ENCODE results near the gene ERVV-1. TPM values are rescaled to one million over a fixed set of nuclear protein-coding genes. Genes with fewer than 3 reads are reported as not detected.

The ERVV-1 gene, protein sequence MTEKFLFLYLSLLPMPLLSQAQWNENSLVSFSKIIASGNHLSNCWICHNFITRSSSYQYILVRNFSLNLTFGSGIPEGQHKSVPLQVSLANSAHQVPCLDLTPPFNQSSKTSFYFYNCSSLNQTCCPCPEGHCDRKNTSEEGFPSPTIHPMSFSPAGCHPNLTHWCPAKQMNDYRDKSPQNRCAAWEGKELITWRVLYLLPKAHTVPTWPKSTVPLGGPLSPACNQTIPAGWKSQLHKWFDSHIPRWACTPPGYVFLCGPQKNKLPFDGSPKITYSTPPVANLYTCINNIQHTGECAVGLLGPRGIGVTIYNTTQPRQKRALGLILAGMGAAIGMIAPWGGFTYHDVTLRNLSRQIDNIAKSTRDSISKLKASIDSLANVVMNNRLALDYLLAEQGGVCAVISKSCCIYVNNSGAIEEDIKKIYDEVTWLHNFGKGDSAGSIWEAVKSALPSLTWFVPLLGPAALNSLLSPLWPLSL
- total RNA-seq (2016; rRNA removed; fragmentation: Illumina TruSeq; extraction: Trizol): not detected in 2 replicates
- not detected in 2 replicates for total RNA-seq (2016; cell fraction: cytosol; rRNA removed; fragmentation: Illumina TruSeq; extraction: Trizol; ENCODE audit: low read depth)
- not detected in 2 replicates for total RNA-seq (2016; cell fraction: insoluble cytoplasmic fraction; rRNA removed; fragmentation: Illumina TruSeq; extraction: Trizol)
- total RNA-seq (2016; cell fraction: membrane; rRNA removed; fragmentation: Illumina TruSeq; extraction: Trizol): not detected in 2 replicates
- total RNA-seq (2016; cell fraction: nucleus; rRNA removed; fragmentation: Illumina TruSeq; extraction: Trizol): not detected in 2 replicates
- not detected in 2 replicates for polyA plus RNA-seq (2011; rRNA removed)
- not detected in 2 replicates for polyA plus RNA-seq (2011; cell fraction: cytosol; rRNA removed)
- polyA plus RNA-seq (2011; cell fraction: nucleus; rRNA removed): not detected in 2 replicates
- polyA plus RNA-seq (2012): not detected in 2 replicates
- not detected in 2 replicates for polyA plus RNA-seq (2016; cell fraction: cytosol; fragmentation: Illumina TruSeq; extraction: Trizol; ENCODE audit: low read depth)
- not detected in 2 replicates for polyA plus RNA-seq (2016; cell fraction: insoluble cytoplasmic fraction; fragmentation: Illumina TruSeq; extraction: Trizol; ENCODE audit: low read depth)
- polyA plus RNA-seq (2016; cell fraction: membrane; fragmentation: Illumina TruSeq; extraction: Trizol; ENCODE audit: low read depth): not detected in 2 replicates
- polyA plus RNA-seq (2016; cell fraction: nucleus; fragmentation: Illumina TruSeq; extraction: Trizol; ENCODE audit: insufficient read depth, low read depth): not detected in 2 replicates
- polyA minus RNA-seq (2011; rRNA and poly(A)+ RNA removed; ENCODE audit: low replicate concordance): not detected in 2 replicates
- not detected in 2 replicates for polyA minus RNA-seq (2011; cell fraction: cytosol; rRNA and poly(A)+ RNA removed)
- not detected in 2 replicates for polyA minus RNA-seq (2011; cell fraction: nucleus; rRNA and poly(A)+ RNA removed)
- not detected for Bru-seq, nascent RNA
- BruChase-seq, experiment 1, labeled RNA remaining after a 6-hour chase: not detected
- not detected for BruChase-seq, experiment 2, labeled RNA remaining after a 2-hour chase
- long read RNA-seq, experiment 1: 0 reads
- long read RNA-seq, experiment 2: 0 reads

DNA sequence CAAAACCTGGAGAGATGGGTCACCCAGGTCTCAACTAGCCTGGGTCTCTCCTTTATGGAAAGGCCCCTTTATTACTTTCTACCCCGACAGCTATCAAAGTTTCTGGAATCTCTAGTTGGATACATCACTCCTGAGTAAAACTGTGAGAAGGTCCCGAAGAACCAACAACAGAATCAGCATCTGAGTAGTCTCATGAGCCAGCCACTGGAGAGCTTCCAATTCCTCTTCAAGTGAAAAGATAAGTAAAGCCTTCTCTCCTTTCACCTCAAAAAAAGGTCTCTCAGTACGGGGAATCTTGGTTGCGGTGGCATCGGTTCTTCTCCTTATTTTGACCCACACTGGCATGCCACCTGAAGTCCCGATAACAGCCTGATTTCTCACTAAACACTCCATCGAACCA is at the start of gene ERVV-1:
Gene ERVV-1, plus strand, starts transcription at position 301 of the 400 bp plus-strand sequence. CDS start 170 bp downstream, outside the sequence.
- peaks cover 0 to 11% of the 10 kb centered on the region in 2 experiments; a peak in 1 of 5 replicates for H3K27me3 ChIP-seq (ENCODE audit: control insufficient read depth in 1 of 2, insufficient read depth in 2 of 2, low read length in 2 of 2)
- H3K79me2 ChIP-seq (ENCODE audit: insufficient read depth, low read length): no peaks in the 10 kb centered on the region
- CTCF ChIA-PET (ENCODE audit: low intra/inter-chr PET ratio, low total read pairs): no interaction called here
- no peaks in the 10 kb centered on the region for H3K4me1 ChIP-seq (ENCODE audit: insufficient read depth, low read length)
- POLR2A ChIA-PET: no interaction called here
- no peaks in the 10 kb centered on the region for H4K20me1 ChIP-seq (ENCODE audit: insufficient read depth, low read length)
- 35% methylated on average over 7 of the region's 7 CpGs for WGBS (ENCODE audit: low lambda C conversion rate)
- intact Hi-C loops (cut with micrococcal nuclease; ENCODE audit: unreplicated experiment) (no loop called here), in situ Hi-C loops (cut with HindIII; ENCODE audit: extremely low pct_ligation_motif_present, low pct_unique_long_range_greater_than_20kb) (no loop called here)
- no peak within 1 kb of the TSS for H3K4me2 ChIP-seq (ENCODE audit: low read depth, low read length)
- no peak for FAIRE-seq
- H3K9me3 ChIP-seq (ENCODE audit: low read length): peaks cover 51% of the 10 kb centered on the region; the same call in 1 of the 2 replicates
- DNase-seq (ENCODE audit: low spot score): no peak
- no TSS peak for BruUV-seq (replicated peaks)
- H2AFZ ChIP-seq (ENCODE audit: low read length): no peak within 1 kb of the TSS
- ATAC-seq: no peak
- no peak within 1 kb of the TSS for H3K9ac ChIP-seq (ENCODE audit: insufficient read depth, low read depth, low read length)
- no peak for TF ChIP-seq BHLHE40 (IDR thresholded peaks at IDR 0.05; ENCODE audit: low read length)
- TF ChIP-seq ATF7-NPFF (CRISPR knock-in tag; IDR thresholded peaks at IDR 0.05; ENCODE audit: low read depth): no peak
- TF ChIP-seq ZKSCAN5 (CRISPR knock-in tag; IDR thresholded peaks at IDR 0.05): no peak
- no peak for TF ChIP-seq SYNCRIP (IDR thresholded peaks at IDR 0.05; ENCODE audit: insufficient read depth, low read depth, low read length)
- TF ChIP-seq, protein P1, sequence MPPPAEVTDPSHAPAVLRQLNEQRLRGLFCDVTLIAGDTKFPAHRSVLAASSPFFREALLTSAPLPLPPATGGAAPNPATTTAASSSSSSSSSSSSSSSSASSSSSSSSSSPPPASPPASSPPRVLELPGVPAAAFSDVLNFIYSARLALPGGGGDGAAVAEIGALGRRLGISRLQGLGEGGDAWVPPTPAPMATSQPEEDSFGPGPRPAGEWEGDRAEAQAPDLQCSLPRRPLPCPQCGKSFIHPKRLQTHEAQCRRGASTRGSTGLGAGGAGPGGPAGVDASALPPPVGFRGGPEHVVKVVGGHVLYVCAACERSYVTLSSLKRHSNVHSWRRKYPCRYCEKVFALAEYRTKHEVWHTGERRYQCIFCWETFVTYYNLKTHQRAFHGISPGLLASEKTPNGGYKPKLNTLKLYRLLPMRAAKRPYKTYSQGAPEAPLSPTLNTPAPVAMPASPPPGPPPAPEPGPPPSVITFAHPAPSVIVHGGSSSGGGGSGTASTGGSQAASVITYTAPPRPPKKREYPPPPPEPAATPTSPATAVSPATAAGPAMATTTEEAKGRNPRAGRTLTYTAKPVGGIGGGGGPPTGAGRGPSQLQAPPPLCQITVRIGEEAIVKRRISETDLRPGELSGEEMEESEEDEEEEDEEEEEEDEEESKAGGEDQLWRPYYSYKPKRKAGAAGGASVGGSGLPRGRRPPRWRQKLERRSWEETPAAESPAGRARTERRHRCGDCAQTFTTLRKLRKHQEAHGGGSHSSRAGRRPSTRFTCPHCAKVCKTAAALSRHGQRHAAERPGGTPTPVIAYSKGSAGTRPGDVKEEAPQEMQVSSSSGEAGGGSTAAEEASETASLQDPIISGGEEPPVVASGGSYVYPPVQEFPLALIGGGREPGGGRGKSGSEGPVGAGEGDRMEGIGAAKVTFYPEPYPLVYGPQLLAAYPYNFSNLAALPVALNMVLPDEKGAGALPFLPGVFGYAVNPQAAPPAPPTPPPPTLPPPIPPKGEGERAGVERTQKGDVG (CRISPR knock-in tag; IDR thresholded peaks at IDR 0.05; ENCODE audit: borderline replicate concordance): no peak
- no peak for TF ChIP-seq ZNF333 (CRISPR knock-in tag; IDR thresholded peaks at IDR 0.05; ENCODE audit: borderline replicate concordance)
- TF ChIP-seq, protein P2, sequence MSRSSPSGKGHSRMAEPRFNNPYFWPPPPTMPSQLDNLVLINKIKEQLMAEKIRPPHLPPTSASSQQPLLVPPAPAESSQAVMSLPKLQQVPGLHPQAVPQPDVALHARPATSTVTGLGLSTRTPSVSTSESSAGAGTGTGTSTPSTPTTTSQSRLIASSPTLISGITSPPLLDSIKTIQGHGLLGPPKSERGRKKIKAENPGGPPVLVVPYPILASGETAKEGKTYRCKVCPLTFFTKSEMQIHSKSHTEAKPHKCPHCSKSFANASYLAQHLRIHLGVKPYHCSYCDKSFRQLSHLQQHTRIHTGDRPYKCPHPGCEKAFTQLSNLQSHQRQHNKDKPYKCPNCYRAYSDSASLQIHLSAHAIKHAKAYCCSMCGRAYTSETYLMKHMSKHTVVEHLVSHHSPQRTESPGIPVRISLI (CRISPR knock-in tag; IDR thresholded peaks at IDR 0.05; ENCODE audit: borderline replicate concordance): no peak
- TF ChIP-seq ZNF263 (CRISPR knock-in tag; IDR thresholded peaks at IDR 0.05): no peak
- TF ChIP-seq, protein P3, sequence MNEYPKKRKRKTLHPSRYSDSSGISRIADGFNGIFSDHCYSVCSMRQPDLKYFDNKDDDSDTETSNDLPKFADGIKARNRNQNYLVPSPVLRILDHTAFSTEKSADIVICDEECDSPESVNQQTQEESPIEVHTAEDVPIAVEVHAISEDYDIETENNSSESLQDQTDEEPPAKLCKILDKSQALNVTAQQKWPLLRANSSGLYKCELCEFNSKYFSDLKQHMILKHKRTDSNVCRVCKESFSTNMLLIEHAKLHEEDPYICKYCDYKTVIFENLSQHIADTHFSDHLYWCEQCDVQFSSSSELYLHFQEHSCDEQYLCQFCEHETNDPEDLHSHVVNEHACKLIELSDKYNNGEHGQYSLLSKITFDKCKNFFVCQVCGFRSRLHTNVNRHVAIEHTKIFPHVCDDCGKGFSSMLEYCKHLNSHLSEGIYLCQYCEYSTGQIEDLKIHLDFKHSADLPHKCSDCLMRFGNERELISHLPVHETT (CRISPR knock-in tag; conservative IDR thresholded peaks at IDR 0.05): no peak
- no peak within 1 kb of the TSS for H3K4me3 ChIP-seq (replicated peaks in 1 of 3; ENCODE audit: insufficient read depth in 1 of 3, low read depth in 2 of 3, low read length in 3 of 3)
- no peaks in the 10 kb centered on the region for H3K36me3 ChIP-seq (replicated peaks in 1 of 2; ENCODE audit: control insufficient read depth in 1 of 2, insufficient read depth in 2 of 2, low read length in 2 of 2)
- H3K27ac ChIP-seq (ENCODE audit: extremely low read length, insufficient read depth, low read length): no peak within 1 kb of the TSS
